PC-9 (cell line): Measurements from ENCODE around the gene CD59. TPM values are rescaled to one million over a fixed set of nuclear protein-coding genes. Genes with fewer than 3 reads are reported as not detected.

ENCODE experiments used
- BruUV-seq: library from RNA; stranded (reverse); fragments of 400-500 nt; replicated peaks from 2 replicates; lab custom pipeline; 2021; lab: Mats Ljungman, UMichigan
- CTCF ChIA-PET: fragments of 300-600 bp; sonication (Branson Sonifier 250); formaldehyde crosslinking; loops from one replicate; lab custom pipeline; 2022; ENCODE audit warnings: antibody characterized with exemption; lab: Charles Lee
- POLR2A ChIA-PET: fragments of 300-600 bp; sonication (Branson Sonifier 250); formaldehyde crosslinking; loops from one replicate; lab custom pipeline; 2022; ENCODE audit warnings: antibody characterized with exemption; ENCODE audit not compliant: unreplicated experiment; lab: Charles Lee
- DNase-seq, 2 experiments: peaks; one replicate each; pipeline versions ENCODE4 v3.0.0 to v3.0.0-alpha.2; 2015 to 2022; ENCODE audit warnings: mixed read lengths in 1 of 2
- H2AFZ ChIP-seq: fragments of 200-600 bp; sonication (generic); 2 replicates; pipeline ENCODE4 v1.8.1; 2017; ENCODE audit warnings: antibody characterized with exemption
- H3F3A ChIP-seq: fragments of 200-600 bp; sonication (generic); 2 replicates; pipeline ENCODE4 v1.8.1; 2017; ENCODE audit warnings: antibody characterized with exemption, mild to moderate bottlenecking, low read depth; ENCODE audit not compliant: insufficient read depth
- H3K27ac ChIP-seq: fragments of 200-600 bp; sonication (generic); 2 replicates; pipeline ENCODE4 v1.6.1; 2016; ENCODE audit warnings: mixed run types
- H3K27me3 ChIP-seq: fragments of 200-600 bp; sonication (generic); 2 replicates; pipeline ENCODE4 v1.6.1; 2016; ENCODE audit warnings: low read depth, mixed run types; ENCODE audit not compliant: insufficient read depth
- H3K36me3 ChIP-seq: fragments of 200-600 bp; sonication (generic); 2 replicates; pipeline ENCODE4 v1.6.1; 2016; ENCODE audit warnings: low read depth, mixed run types
- H3K4me1 ChIP-seq: fragments of 200-600 bp; sonication (generic); replicated peaks from 2 replicates; pipeline ENCODE4 v1.6.1; 2016; ENCODE audit warnings: mixed run types; ENCODE audit not compliant: insufficient read depth
- H3K4me2 ChIP-seq: fragments of 200-600 bp; sonication (generic); 2 replicates; pipeline ENCODE4 v1.6.1; 2017; ENCODE audit warnings: mixed run types
- H3K4me3 ChIP-seq: fragments of 200-600 bp; sonication (generic); 2 replicates; pipeline ENCODE4 v1.6.1; 2016; ENCODE audit warnings: mixed run types
- H3K79me2 ChIP-seq: fragments of 200-600 bp; sonication (generic); 2 replicates; pipeline ENCODE4 v1.6.1; 2017; ENCODE audit warnings: low read depth, mixed run types
- H3K9me2 ChIP-seq: fragments of 200-600 bp; sonication (generic); 2 replicates; pipeline ENCODE4 v1.8.1; 2017; ENCODE audit warnings: mild to moderate bottlenecking; ENCODE audit not compliant: insufficient read depth
- H3K9me3 ChIP-seq: fragments of 200-600 bp; sonication (generic); 2 replicates; pipeline ENCODE4 v1.8.1; 2016; ENCODE audit warnings: low read depth; ENCODE audit not compliant: insufficient read depth
- H4K20me1 ChIP-seq: fragments of 200-600 bp; sonication (generic); 2 replicates; pipeline ENCODE4 v1.8.1; 2017; ENCODE audit not compliant: insufficient read depth
- EZH2 ChIP-seq: fragments of 200-600 bp; sonication (generic); IDR thresholded peaks from 2 replicates; pipeline ENCODE4 v1.8.0; 2017; ENCODE audit warnings: antibody characterized with exemption, low read depth
- intact Hi-C: fragments of 100-400 bp; cut with micrococcal nuclease; formaldehyde crosslinking; loops from one replicate; pipeline ENCODE4 v1.10.0; 2022; ENCODE audit not compliant: unreplicated experiment
- total RNA-seq: library from RNA; stranded (reverse); gene quantifications from 2 replicates; pipeline ENCODE4 v1.2.3, GENCODE V29; 2021
- TF ChIP-seq, protein P1 (sequence below): fragments of 200-600 bp; sonication (generic); conservative IDR thresholded peaks from 2 replicates; pipeline ENCODE4 v1.6.1; 2017; ENCODE audit warnings: mixed run types, antibody characterized with exemption, mild to moderate bottlenecking, moderate library complexity

Gene CD59
- total RNA-seq, 1 experiment from 2014 or later: 291 TPM

DNA sequence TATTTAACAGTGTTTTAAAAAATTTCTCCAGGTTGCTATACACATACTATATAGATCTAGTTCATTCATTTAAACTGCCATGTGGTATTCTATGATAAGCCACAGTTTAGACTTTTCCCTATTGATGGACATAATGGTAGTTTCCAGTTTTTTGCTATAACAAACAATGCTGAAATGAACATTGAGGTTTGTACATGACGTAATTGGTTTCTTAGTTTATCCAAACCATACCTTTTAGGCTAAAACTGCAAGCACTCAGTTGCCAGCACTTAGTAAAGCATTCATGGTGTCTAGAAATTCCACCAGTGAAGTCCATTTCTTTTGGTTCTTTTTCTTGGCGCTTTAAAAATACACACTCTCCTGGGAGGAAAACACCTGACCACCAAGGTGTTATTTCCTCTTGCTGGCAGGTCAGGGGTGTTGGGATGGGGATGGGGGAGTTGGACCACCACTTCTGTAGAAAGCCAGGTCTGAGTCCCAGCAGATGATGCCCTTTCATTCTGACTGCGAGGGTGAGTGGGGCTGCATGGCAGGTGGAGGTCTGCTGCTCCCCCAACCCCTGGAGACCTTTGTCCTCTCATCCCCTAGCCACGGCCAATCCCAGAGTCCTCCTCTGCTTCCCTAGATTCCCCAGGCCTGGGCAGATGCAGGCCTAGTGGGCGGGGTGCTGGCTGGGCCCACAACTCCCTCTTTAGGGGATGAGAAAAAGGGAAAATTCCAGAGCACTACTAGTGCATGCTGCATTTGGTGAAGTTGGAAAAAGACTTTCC lies 76.7 kb downstream of the CD59 start:
- intact Hi-C loops: no loop called here
- BruUV-seq: no TSS peak
- Histone ChIP-seq H3K9me3 (no peaks in the 10 kb centered on the region), H4K20me1 (no peaks in the 10 kb centered on the region), H3K79me2 (no peaks in the 10 kb centered on the region), H3K27ac (no peak overlapping the region), H3K4me3 (no peak overlapping the region), H2AFZ (no peak overlapping the region), H3F3A (no peaks in the 10 kb centered on the region), H3K36me3 (no peaks in the 10 kb centered on the region), H3K27me3 (no peaks in the 10 kb centered on the region), H3K4me2 (no peak overlapping the region), H3K4me1 (no peaks in the 10 kb centered on the region), H3K9me2 (no peaks in the 10 kb centered on the region)
- no peak for DNase-seq
- CTCF ChIA-PET: no interaction called here
- TF ChIP-seq, protein P1, sequence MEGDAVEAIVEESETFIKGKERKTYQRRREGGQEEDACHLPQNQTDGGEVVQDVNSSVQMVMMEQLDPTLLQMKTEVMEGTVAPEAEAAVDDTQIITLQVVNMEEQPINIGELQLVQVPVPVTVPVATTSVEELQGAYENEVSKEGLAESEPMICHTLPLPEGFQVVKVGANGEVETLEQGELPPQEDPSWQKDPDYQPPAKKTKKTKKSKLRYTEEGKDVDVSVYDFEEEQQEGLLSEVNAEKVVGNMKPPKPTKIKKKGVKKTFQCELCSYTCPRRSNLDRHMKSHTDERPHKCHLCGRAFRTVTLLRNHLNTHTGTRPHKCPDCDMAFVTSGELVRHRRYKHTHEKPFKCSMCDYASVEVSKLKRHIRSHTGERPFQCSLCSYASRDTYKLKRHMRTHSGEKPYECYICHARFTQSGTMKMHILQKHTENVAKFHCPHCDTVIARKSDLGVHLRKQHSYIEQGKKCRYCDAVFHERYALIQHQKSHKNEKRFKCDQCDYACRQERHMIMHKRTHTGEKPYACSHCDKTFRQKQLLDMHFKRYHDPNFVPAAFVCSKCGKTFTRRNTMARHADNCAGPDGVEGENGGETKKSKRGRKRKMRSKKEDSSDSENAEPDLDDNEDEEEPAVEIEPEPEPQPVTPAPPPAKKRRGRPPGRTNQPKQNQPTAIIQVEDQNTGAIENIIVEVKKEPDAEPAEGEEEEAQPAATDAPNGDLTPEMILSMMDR: no peak
- no peak for TF ChIP-seq EZH2
- POLR2A ChIA-PET: no interaction called here

DNA sequence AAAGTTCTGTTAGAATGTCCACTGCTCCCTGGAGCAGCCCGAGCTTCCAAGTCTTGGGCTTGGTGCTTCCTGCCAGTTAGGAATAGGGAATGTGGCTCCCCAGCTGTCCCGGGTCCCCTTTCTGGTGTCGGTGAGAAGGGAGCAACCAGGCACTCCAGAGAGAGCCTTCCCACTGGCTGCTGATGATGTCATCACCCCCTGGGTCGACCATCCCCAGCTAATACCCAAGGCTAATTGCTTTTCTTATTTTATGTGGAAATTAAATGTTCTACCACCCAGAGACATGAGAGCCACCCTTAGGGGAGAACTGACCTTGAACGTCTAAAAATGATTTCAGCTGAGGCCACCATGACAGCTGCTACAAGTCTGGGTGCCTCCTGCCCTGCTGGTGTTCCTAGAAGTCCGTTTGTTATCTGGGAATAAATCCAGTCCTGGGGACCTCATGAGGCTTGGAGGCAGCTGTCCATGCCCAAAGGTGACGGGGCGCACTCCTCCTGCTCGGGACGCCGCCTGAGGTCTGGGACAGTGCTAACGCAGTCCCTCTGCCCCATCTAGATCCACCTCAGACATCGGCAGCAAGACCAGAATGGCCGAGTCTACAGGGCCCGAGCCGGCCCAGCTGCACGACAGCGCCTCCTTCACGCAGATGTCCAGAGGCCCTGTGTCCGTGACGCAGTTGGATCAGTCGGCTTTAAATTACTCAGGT lies 77.9 kb downstream of the CD59 start:
- Histone ChIP-seq H3F3A (no peaks in the 10 kb centered on the region), H2AFZ (no peak overlapping the region), H3K9me3 (no peaks in the 10 kb centered on the region), H3K36me3 (no peaks in the 10 kb centered on the region), H4K20me1 (no peaks in the 10 kb centered on the region), H3K4me2 (no peak overlapping the region), H3K9me2 (no peaks in the 10 kb centered on the region), H3K4me3 (no peak overlapping the region), H3K27me3 (no peaks in the 10 kb centered on the region), H3K27ac (no peak overlapping the region), H3K4me1 (no peaks in the 10 kb centered on the region), H3K79me2 (no peaks in the 10 kb centered on the region)
- ChIA-PET POLR2A (no interaction called here), CTCF (no interaction called here)
- TF ChIP-seq, protein P1: no peak
- TF ChIP-seq EZH2: no peak
- no peak for DNase-seq
- no TSS peak for BruUV-seq
- intact Hi-C loops: no loop called here

DNA sequence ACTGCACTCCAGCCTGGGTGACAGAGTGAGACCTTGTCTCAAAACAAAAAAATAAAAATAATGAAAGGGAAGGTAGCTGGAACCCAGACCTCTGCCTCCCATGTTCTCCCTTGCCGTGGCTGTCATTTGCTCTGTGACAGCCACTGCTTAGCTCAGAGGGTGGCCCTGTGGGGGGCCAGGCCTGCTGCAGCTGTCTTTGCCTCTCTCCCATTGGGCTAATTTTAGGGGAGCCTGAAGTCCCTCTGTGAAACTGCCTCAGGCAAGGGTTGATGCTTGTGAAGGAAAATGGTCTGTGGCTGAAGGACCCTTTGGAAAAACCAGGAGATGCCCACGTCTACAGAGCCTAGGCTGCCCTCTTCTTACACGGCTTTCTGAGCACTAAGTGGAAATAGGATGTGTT lies 78.5 kb downstream of the CD59 start:
- no peaks in the 10 kb centered on the region for H3K9me2 ChIP-seq
- no peak for DNase-seq
- TF ChIP-seq, protein P1: no peak
- TF ChIP-seq EZH2: no peak
- BruUV-seq: no TSS peak
- H4K20me1 ChIP-seq: no peaks in the 10 kb centered on the region
- no peaks in the 10 kb centered on the region for H3K36me3 ChIP-seq
- no peaks in the 10 kb centered on the region for H3F3A ChIP-seq
- no peaks in the 10 kb centered on the region for H3K79me2 ChIP-seq
- no peaks in the 10 kb centered on the region for H3K4me1 ChIP-seq
- H3K27ac ChIP-seq: no peak overlapping the region
- no peak overlapping the region for H2AFZ ChIP-seq
- intact Hi-C loops: no loop called here
- H3K9me3 ChIP-seq: no peaks in the 10 kb centered on the region
- no peaks in the 10 kb centered on the region for H3K27me3 ChIP-seq
- H3K4me3 ChIP-seq: no peak overlapping the region
- H3K4me2 ChIP-seq: no peak overlapping the region
- POLR2A ChIA-PET: no interaction called here
- CTCF ChIA-PET: no interaction called here
